T1000 (cell line): ENCODE results near the gene CSNK1G1.
"Not testable (repeated sequence)": the region's sequence is repeated elsewhere in the genome, so short reads cannot be mapped to it uniquely, and the experiment has no call there.

Experiments
- DNase-seq: peaks from one replicate; lab custom pipeline; 2025; ENCODE audit warnings: mixed read lengths; lab: John Stamatoyannopoulos, UW

CSNK1G1 gene

DNA sequence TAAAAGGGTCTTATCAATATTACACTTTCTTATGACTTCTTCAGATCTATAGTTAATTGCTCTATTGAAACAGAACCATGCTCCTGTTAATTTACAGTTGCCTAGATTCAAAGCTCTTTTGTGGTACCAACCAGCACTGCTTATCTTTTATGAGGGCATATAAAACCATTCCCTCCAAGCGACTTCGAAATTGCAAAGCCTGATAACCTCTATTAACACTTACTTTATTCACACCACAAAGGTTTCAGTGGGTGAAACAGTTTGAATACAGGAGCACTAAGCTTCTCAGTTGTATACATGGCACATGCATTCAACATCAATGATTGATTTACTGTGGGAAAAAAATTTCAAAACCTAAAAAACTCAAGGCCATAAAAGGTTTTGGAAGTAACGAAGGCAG, 118.3 kb downstream of the CSNK1G1 start:
- no peak for DNase-seq

GRCh38 chr15:64236156-64236894, 119.6 kb downstream of the CSNK1G1 start:
- no peak for DNase-seq

DNA sequence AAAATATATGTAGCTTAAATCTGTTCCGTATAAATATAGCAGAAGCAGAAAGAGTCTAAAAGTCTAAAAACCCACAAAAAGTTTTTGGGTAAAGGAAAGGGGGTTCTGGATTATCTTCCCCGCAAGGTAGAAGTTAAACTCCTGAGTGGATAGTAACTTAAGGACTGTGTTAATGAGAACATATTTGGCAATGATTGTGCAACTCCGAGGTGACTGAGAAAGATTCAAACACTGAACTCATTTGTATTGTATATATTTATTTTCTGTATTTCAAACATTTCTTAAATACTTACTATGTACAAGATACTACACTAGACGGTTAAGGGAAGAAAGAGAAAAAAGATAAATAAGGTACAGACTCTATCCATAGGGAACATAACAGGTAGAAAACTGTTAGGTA, 120.4 kb downstream of the CSNK1G1 start:
- no peak for DNase-seq

GRCh38 chr15:64233299-64233698, 122.7 kb downstream of the CSNK1G1 start:
- DNase-seq: no peak

DNA sequence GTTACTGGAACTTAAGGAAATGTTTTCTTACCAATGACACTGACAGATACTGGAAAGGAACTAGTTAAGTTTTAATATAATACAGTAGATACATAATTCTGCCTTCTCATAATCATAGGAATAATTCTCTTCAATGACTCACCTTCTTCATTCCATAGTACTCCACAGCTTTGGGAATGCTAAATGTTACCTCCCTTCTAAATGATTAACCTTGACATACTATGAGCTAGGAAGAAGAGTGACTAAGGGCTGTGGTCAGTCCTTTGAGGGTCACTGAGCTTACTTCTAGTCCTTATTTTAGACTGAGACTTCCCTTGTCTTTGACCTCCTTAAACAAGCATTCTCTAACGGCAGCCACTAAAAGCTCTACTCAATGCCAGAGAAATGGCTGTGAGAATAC, 123.6 kb downstream of the CSNK1G1 start:
- no peak for DNase-seq

- no peak for DNase-seq
Measured at GRCh38 chr15:64229129-64229724, 126.7 kb downstream of the CSNK1G1 start.

GRCh38 chr15:64225804-64226203, 130.2 kb downstream of the CSNK1G1 start:
- DNase-seq: no peak

DNA sequence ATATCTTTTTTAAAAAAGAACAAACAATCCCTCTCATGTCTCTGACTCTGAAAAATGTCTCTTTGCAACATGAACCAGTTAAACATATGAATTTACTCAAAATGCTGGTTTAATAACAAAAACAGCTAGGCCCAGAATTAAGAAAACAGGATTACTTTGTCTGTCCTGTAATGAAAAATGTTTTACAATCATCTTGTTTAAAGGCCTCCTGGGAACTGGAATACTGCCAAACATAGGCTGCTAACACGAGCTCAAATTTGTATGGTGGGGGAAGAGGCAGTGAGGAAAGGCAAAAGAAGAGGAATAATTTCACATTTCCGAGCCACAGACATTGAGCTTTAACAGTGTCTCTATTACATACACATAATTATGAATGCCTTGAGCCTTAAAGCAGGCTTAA, 131.5 kb downstream of the CSNK1G1 start:
- no peak for DNase-seq

- no peak for DNase-seq
Measured at GRCh38 chr15:64223882-64224281, 132.1 kb downstream of the CSNK1G1 start.

DNA sequence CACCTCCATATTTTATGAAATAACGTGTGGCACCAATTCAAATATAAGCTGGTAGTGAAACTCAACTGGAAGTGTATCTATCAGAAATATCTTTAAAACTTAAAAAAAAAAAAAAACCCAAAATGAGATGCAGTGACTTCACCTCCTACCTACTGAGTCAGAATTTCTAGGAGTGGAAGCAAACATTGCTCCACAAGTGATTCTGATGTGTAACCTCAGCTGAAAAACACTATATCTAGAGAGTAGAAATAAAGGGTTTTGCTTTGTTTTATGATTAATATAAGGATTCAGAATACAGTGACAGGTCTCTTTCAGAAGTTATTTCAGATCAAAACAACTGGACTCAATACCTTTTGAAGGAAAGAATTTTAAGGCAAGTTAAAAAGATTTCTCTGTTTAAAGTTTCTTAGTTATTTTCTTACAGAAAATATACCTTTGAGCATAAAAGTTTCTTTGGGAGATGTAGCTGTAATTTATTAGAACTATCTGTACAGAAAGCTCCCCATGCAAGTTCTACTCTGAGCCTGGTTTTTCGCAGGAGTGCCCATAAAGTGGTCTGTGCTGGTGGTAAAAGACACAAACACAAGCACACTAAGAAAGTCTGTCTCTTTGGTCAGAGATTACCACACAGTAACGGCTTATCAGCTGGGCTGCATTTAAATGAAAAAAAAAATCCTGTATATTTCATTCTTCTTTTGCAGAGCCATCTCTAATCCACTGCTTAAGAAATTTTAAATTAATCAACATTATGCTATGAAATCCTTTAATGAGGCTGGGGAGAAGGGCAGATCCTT, 133.2 kb downstream of the CSNK1G1 start:
- no peak for DNase-seq

DNA sequence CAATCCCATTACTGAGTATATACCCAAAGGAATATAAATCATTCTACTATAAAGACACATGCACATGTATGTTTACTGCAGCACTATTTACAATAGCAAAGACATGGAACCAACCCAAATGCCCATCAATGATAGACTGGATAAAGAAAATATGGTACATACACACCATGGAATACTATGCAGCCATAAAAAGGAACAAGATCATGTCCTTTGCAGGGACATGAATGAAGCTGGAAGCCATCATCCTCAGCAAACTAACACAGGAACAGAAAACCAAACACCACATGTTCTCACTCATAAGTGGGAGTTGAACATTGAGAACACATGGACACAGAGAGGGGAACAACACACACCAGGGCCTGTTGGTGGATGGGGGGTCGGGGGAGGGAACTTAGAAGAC, 134.1 kb downstream of the CSNK1G1 start:
- DNase-seq: not testable (repeated sequence)

GRCh38 chr15:64217429-64217750, 138.6 kb downstream of the CSNK1G1 start:
- not testable (repeated sequence) for DNase-seq

GRCh38 chr15:64216730-64217428, 139.1 kb downstream of the CSNK1G1 start:
- no peak for DNase-seq

DNA sequence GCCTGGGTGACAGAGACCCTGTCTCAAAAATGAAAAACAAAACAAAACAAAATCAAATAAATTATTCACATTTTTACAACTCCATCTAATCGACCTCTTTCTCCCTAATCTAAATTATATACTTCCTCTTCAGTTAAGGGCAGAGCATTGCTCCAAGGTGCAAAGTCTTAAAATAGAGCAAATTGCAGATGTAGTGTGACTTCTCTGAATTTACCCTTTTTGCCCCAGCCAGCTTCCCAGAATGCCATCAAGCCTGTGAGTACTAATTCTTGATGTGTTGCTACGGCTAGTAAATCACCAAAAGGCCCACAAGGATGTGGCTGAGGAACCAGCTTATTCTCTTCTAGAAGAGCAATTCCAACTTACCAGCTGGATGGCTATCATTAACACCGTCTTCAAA, 139.8 kb downstream of the CSNK1G1 start:
- no peak for DNase-seq

DNA sequence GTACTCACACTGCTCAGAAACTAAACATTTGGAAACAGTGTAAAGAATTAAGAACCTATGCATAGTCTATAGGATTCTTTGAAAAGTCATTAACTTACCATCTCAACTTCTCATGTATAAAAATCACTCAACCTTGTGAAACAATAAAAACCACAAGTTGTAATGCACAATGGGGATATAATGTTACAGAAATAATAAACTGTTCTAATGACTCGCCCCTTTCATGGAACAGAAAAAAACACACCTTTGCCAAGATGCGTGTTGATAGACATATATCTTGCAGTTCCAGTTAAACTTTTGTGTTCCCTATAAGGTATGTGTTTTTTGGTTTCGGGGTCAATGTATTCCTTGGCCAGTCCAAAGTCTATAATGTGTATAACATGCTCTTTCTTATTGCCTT, 142.3 kb downstream of the CSNK1G1 start:
- DNase-seq: no peak

GRCh38 chr15:64211696-64212095, 144.3 kb downstream of the CSNK1G1 start:
- DNase-seq: no peak

DNA sequence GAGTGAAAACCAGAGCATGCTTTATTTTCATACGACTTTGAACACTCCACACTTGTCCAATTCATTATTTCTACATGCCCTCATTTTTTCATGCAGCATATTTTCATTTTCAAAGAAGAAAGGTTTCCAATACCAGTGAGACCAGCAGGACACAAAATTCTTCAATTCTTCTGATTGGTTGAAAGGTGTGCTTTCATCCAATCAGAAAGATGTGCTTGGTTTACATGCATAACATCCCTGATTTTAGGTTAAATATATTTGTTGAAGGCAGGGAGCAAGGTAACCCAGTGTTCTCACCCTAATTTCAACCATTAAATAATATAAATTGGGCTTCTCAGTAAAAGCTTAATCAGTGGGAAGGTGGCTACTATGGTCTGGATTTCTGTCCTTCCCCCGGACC, 145.6 kb downstream of the CSNK1G1 start:
- no peak for DNase-seq

- no peak for DNase-seq
Measured at GRCh38 chr15:64209680-64210334, 146.2 kb downstream of the CSNK1G1 start.

- no peak for DNase-seq
Measured at GRCh38 chr15:64205202-64205601, 150.8 kb downstream of the CSNK1G1 start.

GRCh38 chr15:64197425-64197824, 158.5 kb downstream of the CSNK1G1 start:
- DNase-seq: no peak

DNA sequence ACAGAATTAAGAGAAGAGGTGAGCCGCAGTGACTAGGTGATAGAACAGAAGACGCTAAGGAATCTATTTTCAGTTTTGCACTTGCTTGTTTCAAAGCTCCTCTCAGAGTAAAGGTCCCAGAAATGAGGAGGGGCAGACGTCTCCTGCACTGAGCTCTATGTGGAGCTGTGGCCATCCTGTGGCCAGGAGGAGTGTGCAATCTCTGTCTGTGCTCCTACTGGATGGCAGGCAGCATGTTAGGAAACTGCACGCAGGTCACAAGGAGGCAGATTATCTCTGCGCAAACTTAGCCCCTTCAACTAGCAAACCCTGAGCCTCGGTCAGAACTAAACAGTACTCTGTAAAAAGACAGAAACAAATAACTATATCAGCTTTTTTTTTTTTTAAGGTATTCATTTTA, 162.0 kb downstream of the CSNK1G1 start:
- DNase-seq: no peak
